SK-N-SH (cell line): ENCODE data around the gene SLC40A1.

Experiments used
- CTCF ChIP-seq: fragments of 200-600 bp; sonication (generic); IDR thresholded peaks from 2 replicates; pipeline ENCODE4 v1.6.1; 2017; ENCODE audit warnings: antibody characterized with exemption, mild to moderate bottlenecking, moderate library complexity
- EP300 ChIP-seq, 2 experiments: IDR thresholded peaks; 2 replicates each; pipeline versions ENCODE4 v1.4.0 to v1.6.1; 2012; ENCODE audit warnings: borderline replicate concordance in 1 of 2, low read depth in 1 of 2, low read length in 1 of 2
- EZH2phosphoT487 ChIP-seq: fragments of 200-600 bp; sonication (generic); IDR thresholded peaks from 2 replicates; pipeline ENCODE4 v1.6.1; 2017; ENCODE audit warnings: low read depth, mixed run types, mild to moderate bottlenecking, antibody characterized with exemption, moderate library complexity, borderline replicate concordance
- REST ChIP-seq: IDR thresholded peaks from 2 replicates; pipeline ENCODE4 v1.6.1; 2012; ENCODE audit warnings: mild to moderate bottlenecking, low read depth, low read length, moderate library complexity
- SIN3A ChIP-seq: IDR thresholded peaks from 2 replicates; pipeline ENCODE4 v1.6.1; 2012; ENCODE audit warnings: low read depth, mild to moderate bottlenecking, low read length, moderate library complexity, borderline replicate concordance
- TEAD4 ChIP-seq: IDR thresholded peaks from 2 replicates; pipeline ENCODE4 v1.4.0; 2012; ENCODE audit warnings: mild to moderate bottlenecking, borderline replicate concordance; ENCODE audit not compliant: insufficient read depth
- YY1 ChIP-seq: IDR thresholded peaks from 2 replicates; pipeline ENCODE4 v1.4.0; 2012; ENCODE audit warnings: low read depth, mild to moderate bottlenecking

DNA sequence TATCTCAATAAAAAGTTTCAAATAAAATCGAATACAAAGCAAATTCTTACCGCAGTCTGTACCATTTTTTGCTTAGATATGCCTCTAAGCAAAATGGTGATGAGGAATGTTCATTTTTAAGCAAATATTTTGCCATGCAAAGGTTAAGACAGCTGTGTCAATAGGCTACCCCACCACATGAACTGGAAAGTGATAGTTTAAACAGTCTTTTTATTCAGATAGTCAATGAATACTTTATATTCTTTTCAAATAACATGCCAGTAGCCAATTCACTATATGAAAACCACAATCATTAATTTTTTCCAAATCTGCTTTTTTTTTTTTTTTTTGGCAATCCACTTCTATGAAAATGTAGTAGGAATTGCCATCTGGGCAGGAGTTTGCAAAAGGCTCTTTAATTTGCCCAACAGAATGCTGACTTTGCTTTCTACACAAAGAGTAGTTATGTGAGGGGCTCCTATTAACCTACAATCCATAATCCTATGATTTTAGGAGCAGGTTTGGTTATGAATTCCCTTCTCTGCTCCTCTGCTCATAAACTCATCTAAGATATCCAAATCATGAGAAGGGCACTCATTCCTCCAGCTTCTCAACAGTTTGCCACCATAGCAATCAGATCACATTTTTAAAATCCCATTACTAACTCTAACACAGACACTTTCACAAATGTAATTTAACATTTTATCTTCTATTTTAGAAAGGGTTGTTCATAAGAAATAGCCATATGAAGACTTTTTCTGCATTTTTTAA lies 69.2 kb downstream of the SLC40A1 start:
- TF ChIP-seq TEAD4 (no peak), REST (no peak), EZH2phosphoT487 (no peak), EP300 (IDR thresholded peaks at IDR 0.05; ENCODE audit: borderline replicate concordance in 1 of 2, low read depth in 1 of 2, low read length in 1 of 2) (no peak), CTCF (no peak), YY1 (no peak), SIN3A (no peak)
